GM12892 (cell line): ENCODE measurements around the gene ADAMTSL3.

Experiments
- POLR2A ChIP-seq: IDR thresholded peaks from 2 replicates; pipeline ENCODE4 v1.6.1; 2011; ENCODE audit warnings: low read depth, low read length, control low read depth
- POLR2AphosphoS5 ChIP-seq: IDR thresholded peaks from 2 replicates; pipeline ENCODE4 v1.6.1; 2011; ENCODE audit warnings: low read depth, low read length, control low read depth

GRCh38 chr15:83769411-83769999 lies 115.6 kb downstream of the ADAMTSL3 start:
- no peak for TF ChIP-seq POLR2A
- no peak for TF ChIP-seq POLR2AphosphoS5
